SK-N-SH treated with all-trans-retinoic acid at 6 μM for 48 hours (cell line): Measurements from ENCODE around the gene CCDC187.

Source experiments
- ATAC-seq: fragments of 200-7000 bp; cut with Tn5 transposase; 3 replicates; pipeline ENCODE4 v1.9.1; 2020; ENCODE audit warnings: mild to moderate bottlenecking, moderate library complexity
- ARNTL ChIP-seq: fragments of 450-650 bp; formaldehyde crosslinking; IDR thresholded peaks from 2 replicates; pipeline ENCODE4 v1.5.0; 2020; ENCODE audit warnings: low read depth, mild to moderate bottlenecking, moderate library complexity, borderline replicate concordance
- BACH2 ChIP-seq: fragments of 250-450 bp; sonication (Bioruptor Pico); IDR thresholded peaks from 2 replicates; pipeline ENCODE4 v1.9.0; 2021; ENCODE audit warnings: mild to moderate bottlenecking, borderline replicate concordance
- CSDC2 ChIP-seq: fragments of 250-450 bp; sonication (Bioruptor Pico); IDR thresholded peaks from 2 replicates; pipeline ENCODE4 v1.5.0; 2020; ENCODE audit warnings: mild to moderate bottlenecking, moderate library complexity
- ESRRG ChIP-seq: fragments of 250-450 bp; sonication (Bioruptor Pico); IDR thresholded peaks from 2 replicates; pipeline ENCODE4 v1.6.1; 2021; ENCODE audit warnings: mild to moderate bottlenecking
- GLIS3 ChIP-seq: fragments of 250-450 bp; sonication (Bioruptor Pico); IDR thresholded peaks from 2 replicates; pipeline ENCODE4 v1.5.0; 2020; ENCODE audit warnings: mild to moderate bottlenecking, moderate library complexity
- OSR1 ChIP-seq: fragments of 250-450 bp; sonication (Bioruptor Pico); IDR thresholded peaks from 2 replicates; pipeline ENCODE4 v1.8.0; 2022; ENCODE audit warnings: moderate library complexity, mild to moderate bottlenecking, inconsistent platforms
- RARB ChIP-seq: fragments of 250-450 bp; sonication (Bioruptor Pico); IDR thresholded peaks from 2 replicates; pipeline ENCODE4 v1.8.0; 2021; ENCODE audit warnings: mild to moderate bottlenecking, moderate library complexity
- SNAI2 ChIP-seq: fragments of 250-450 bp; sonication (Bioruptor Pico); IDR thresholded peaks from 2 replicates; pipeline ENCODE4 v1.5.0; 2020; ENCODE audit warnings: mild to moderate bottlenecking, moderate library complexity
- TCF4 ChIP-seq: fragments of 250-450 bp; sonication (Bioruptor Pico); IDR thresholded peaks from 2 replicates; pipeline ENCODE4 v1.8.0; 2021; ENCODE audit warnings: mild to moderate bottlenecking, moderate library complexity, borderline replicate concordance
- ZC3H10 ChIP-seq: fragments of 250-450 bp; sonication (Bioruptor Pico); IDR thresholded peaks from 2 replicates; pipeline ENCODE4 v1.5.1; 2021; ENCODE audit warnings: mild to moderate bottlenecking, moderate library complexity
- ZFP3 ChIP-seq: fragments of 250-450 bp; sonication (Bioruptor Pico); IDR thresholded peaks from 2 replicates; pipeline ENCODE4 v1.5.0; 2020; ENCODE audit warnings: mild to moderate bottlenecking, moderate library complexity
- ZFP30 ChIP-seq: fragments of 450-650 bp; formaldehyde crosslinking; IDR thresholded peaks from 2 replicates; pipeline ENCODE4 v1.5.0; 2022; ENCODE audit warnings: mild to moderate bottlenecking, moderate library complexity
- ZNF70 ChIP-seq: fragments of 450-650 bp; formaldehyde crosslinking; IDR thresholded peaks from 2 replicates; pipeline ENCODE4 v1.5.0; 2020; ENCODE audit warnings: mild to moderate bottlenecking, moderate library complexity
- ZNF8 ChIP-seq: fragments of 450-650 bp; formaldehyde crosslinking; IDR thresholded peaks from 2 replicates; pipeline ENCODE4 v1.5.0; 2020; ENCODE audit warnings: mild to moderate bottlenecking, moderate library complexity
- TF ChIP-seq, protein P1 (sequence below): fragments of 250-450 bp; sonication (Bioruptor Pico); IDR thresholded peaks from 2 replicates; pipeline ENCODE4 v1.8.0; 2020; ENCODE audit warnings: mild to moderate bottlenecking, moderate library complexity, borderline replicate concordance
- TF ChIP-seq, protein P2 (sequence below): fragments of 250-450 bp; sonication (Bioruptor Pico); IDR thresholded peaks from 2 replicates; pipeline ENCODE4 v1.5.1; 2021; ENCODE audit warnings: mild to moderate bottlenecking, moderate library complexity
- TF ChIP-seq, protein P3 (sequence below): fragments of 250-450 bp; sonication (Bioruptor Pico); IDR thresholded peaks from 2 replicates; pipeline ENCODE4 v1.5.1; 2020; ENCODE audit warnings: low read depth, mild to moderate bottlenecking, moderate library complexity
- TF ChIP-seq, protein P4 (sequence below): fragments of 250-450 bp; sonication (Bioruptor Pico); IDR thresholded peaks from 2 replicates; pipeline ENCODE4 v1.8.0; 2021; ENCODE audit warnings: low read depth, mild to moderate bottlenecking, moderate library complexity, borderline replicate concordance
- TF ChIP-seq, protein P5 (sequence below): fragments of 250-450 bp; sonication (Bioruptor Pico); IDR thresholded peaks from 2 replicates; pipeline ENCODE4 v1.5.0; 2020; ENCODE audit warnings: mild to moderate bottlenecking, moderate library complexity

Gene CCDC187

DNA sequence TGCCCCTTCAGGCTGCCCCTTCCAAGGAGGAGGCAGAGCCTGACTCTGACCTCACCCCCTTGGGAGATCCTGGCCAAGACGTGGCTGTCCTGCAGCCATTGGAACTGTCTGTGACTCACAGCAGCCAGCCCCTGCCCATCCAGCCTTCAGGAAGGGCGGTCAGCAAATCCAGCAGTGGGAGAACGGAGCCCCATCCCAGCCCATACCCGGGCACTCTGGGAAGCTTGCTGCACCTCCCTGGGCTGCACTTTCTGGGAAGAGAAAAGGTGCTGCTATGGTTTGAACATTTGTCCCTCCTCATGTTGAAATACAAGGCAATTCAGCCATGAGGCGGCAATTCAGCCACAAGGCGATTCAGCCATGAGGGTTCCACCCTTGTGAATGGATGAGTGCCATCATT lies 24.4 kb downstream of the CCDC187 start (continued):
- TF ChIP-seq, protein P1, sequence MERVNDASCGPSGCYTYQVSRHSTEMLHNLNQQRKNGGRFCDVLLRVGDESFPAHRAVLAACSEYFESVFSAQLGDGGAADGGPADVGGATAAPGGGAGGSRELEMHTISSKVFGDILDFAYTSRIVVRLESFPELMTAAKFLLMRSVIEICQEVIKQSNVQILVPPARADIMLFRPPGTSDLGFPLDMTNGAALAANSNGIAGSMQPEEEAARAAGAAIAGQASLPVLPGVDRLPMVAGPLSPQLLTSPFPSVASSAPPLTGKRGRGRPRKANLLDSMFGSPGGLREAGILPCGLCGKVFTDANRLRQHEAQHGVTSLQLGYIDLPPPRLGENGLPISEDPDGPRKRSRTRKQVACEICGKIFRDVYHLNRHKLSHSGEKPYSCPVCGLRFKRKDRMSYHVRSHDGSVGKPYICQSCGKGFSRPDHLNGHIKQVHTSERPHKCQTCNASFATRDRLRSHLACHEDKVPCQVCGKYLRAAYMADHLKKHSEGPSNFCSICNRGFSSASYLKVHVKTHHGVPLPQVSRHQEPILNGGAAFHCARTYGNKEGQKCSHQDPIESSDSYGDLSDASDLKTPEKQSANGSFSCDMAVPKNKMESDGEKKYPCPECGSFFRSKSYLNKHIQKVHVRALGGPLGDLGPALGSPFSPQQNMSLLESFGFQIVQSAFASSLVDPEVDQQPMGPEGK (CRISPR knock-in tag), result no peak
- TF ChIP-seq BACH2 (CRISPR knock-in tag) (no peak), SNAI2 (no peak), CSDC2 (CRISPR knock-in tag) (no peak)

DNA sequence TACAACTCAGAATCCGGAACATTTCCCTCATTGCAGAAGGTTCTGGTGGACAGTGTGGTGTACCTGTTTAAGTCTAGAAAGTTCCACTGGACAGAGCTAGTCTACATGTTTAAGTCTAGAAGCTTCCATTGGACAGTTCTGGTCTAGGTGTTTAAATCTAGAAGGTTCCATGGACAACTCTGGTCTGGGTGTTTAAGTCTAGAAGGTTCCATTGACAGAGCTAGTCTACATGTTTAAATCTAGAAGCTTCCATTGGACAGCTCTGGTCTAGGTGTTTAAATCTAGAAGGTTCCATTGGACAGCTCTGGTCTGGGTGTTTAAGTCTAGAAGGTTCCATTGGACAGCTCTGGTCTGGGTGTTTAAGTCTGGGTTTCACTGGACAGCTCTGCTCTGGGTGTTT lies 25.0 kb downstream of the CCDC187 start:
- no peak for TF ChIP-seq ARNTL (CRISPR knock-in tag)
- TF ChIP-seq ZNF8 (CRISPR knock-in tag), result no peak
- no peak for TF ChIP-seq CSDC2 (CRISPR knock-in tag)
- ATAC-seq, result no peak

DNA sequence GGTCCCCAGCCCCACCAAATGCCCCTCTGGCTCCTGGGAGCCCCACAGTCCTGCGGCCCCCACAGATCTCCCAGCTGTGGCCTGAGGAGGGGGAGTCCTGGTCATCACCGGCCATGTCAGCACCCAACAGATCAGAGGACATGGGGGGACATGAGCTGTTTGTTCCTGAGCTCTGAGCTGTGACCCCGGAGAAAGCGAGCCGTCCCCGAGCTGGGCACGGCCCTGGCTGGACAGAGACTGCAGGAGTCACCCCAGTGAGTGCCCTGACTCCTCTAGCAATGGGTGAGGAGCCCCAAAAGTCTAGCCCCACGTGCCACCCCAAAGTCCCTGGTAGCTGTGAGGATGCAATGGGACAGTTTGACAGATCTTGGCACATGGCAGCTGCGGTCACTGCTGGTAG lies 25.7 kb downstream of the CCDC187 start:
- TF ChIP-seq ZFP3 (CRISPR knock-in tag) (no peak), ZFP30 (no peak), OSR1 (no peak), ZC3H10 (CRISPR knock-in tag) (no peak), ZNF70 (CRISPR knock-in tag) (no peak), RARB (no peak)
- TF ChIP-seq, protein P2, sequence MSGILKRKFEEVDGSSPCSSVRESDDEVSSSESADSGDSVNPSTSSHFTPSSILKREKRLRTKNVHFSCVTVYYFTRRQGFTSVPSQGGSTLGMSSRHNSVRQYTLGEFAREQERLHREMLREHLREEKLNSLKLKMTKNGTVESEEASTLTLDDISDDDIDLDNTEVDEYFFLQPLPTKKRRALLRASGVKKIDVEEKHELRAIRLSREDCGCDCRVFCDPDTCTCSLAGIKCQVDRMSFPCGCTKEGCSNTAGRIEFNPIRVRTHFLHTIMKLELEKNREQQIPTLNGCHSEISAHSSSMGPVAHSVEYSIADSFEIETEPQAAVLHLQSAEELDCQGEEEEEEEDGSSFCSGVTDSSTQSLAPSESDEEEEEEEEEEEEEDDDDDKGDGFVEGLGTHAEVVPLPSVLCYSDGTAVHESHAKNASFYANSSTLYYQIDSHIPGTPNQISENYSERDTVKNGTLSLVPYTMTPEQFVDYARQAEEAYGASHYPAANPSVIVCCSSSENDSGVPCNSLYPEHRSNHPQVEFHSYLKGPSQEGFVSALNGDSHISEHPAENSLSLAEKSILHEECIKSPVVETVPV, result no peak
- TF ChIP-seq, protein P3, sequence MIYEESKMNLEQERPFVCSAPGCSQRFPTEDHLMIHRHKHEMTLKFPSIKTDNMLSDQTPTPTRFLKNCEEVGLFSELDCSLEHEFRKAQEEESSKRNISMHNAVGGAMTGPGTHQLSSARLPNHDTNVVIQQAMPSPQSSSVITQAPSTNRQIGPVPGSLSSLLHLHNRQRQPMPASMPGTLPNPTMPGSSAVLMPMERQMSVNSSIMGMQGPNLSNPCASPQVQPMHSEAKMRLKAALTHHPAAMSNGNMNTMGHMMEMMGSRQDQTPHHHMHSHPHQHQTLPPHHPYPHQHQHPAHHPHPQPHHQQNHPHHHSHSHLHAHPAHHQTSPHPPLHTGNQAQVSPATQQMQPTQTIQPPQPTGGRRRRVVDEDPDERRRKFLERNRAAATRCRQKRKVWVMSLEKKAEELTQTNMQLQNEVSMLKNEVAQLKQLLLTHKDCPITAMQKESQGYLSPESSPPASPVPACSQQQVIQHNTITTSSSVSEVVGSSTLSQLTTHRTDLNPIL (CRISPR knock-in tag), result no peak
- TF ChIP-seq, protein P4, sequence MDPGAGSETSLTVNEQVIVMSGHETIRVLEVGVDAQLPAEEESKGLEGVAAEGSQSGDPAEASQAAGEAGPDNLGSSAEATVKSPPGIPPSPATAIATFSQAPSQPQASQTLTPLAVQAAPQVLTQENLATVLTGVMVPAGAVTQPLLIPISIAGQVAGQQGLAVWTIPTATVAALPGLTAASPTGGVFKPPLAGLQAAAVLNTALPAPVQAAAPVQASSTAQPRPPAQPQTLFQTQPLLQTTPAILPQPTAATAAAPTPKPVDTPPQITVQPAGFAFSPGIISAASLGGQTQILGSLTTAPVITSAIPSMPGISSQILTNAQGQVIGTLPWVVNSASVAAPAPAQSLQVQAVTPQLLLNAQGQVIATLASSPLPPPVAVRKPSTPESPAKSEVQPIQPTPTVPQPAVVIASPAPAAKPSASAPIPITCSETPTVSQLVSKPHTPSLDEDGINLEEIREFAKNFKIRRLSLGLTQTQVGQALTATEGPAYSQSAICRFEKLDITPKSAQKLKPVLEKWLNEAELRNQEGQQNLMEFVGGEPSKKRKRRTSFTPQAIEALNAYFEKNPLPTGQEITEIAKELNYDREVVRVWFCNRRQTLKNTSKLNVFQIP (CRISPR knock-in tag), result no peak
- no peak for ATAC-seq

DNA sequence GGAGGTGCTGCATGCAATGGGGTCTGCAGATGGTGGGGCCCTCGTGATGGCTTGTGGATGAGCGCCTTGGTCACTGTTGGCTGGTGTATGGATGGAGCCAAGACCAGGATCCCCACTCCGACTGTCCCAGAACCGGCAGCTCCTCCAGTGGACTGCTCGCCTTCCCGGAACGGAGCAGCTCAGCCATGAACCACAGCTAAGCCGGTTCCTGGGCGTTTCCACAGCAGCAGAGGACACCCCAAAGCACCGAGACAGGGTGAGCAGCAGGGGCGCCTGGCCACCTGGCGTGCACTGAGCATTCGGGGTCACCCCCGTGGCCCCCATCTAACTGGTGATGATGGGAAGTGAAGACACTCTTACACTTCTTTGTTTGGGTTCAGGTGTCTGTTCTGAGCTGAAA lies 26.1 kb downstream of the CCDC187 start:
- TF ChIP-seq GLIS3, result no peak
- TF ChIP-seq, protein P3 (CRISPR knock-in tag), result no peak
- TF ChIP-seq, protein P5, sequence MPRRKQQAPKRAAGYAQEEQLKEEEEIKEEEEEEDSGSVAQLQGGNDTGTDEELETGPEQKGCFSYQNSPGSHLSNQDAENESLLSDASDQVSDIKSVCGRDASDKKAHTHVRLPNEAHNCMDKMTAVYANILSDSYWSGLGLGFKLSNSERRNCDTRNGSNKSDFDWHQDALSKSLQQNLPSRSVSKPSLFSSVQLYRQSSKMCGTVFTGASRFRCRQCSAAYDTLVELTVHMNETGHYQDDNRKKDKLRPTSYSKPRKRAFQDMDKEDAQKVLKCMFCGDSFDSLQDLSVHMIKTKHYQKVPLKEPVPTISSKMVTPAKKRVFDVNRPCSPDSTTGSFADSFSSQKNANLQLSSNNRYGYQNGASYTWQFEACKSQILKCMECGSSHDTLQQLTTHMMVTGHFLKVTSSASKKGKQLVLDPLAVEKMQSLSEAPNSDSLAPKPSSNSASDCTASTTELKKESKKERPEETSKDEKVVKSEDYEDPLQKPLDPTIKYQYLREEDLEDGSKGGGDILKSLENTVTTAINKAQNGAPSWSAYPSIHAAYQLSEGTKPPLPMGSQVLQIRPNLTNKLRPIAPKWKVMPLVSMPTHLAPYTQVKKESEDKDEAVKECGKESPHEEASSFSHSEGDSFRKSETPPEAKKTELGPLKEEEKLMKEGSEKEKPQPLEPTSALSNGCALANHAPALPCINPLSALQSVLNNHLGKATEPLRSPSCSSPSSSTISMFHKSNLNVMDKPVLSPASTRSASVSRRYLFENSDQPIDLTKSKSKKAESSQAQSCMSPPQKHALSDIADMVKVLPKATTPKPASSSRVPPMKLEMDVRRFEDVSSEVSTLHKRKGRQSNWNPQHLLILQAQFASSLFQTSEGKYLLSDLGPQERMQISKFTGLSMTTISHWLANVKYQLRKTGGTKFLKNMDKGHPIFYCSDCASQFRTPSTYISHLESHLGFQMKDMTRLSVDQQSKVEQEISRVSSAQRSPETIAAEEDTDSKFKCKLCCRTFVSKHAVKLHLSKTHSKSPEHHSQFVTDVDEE (CRISPR knock-in tag), result no peak
- TF ChIP-seq ZNF8 (CRISPR knock-in tag), result no peak
- no peak for TF ChIP-seq ZFP3 (CRISPR knock-in tag)
- no peak for TF ChIP-seq RARB
- TF ChIP-seq OSR1, result no peak
- TF ChIP-seq CSDC2 (CRISPR knock-in tag), result no peak
- no peak for TF ChIP-seq ZFP30
- TF ChIP-seq ZNF70 (CRISPR knock-in tag), result no peak
- TF ChIP-seq, protein P2, result no peak
- TF ChIP-seq, protein P4 (CRISPR knock-in tag), result no peak
- no peak for TF ChIP-seq ESRRG (CRISPR knock-in tag)
- no peak for TF ChIP-seq ARNTL (CRISPR knock-in tag)
- no peak for TF ChIP-seq TCF4 (CRISPR knock-in tag)

More for the DNA sequence above, 26.1 kb downstream of the CCDC187 start:
- ATAC-seq, result no peak
